GM19324 (cell line): Measurements from ENCODE around the gene TNS3.

Experiments used
- ATAC-seq: cut with Tn5 transposase; IDR thresholded peaks from one replicate; pipeline ENCODE4 v1.9.1; 2021; ENCODE audit warnings: mild to moderate bottlenecking, moderate library complexity; ENCODE audit not compliant: unreplicated experiment, low FRiP score

TNS3 gene

DNA sequence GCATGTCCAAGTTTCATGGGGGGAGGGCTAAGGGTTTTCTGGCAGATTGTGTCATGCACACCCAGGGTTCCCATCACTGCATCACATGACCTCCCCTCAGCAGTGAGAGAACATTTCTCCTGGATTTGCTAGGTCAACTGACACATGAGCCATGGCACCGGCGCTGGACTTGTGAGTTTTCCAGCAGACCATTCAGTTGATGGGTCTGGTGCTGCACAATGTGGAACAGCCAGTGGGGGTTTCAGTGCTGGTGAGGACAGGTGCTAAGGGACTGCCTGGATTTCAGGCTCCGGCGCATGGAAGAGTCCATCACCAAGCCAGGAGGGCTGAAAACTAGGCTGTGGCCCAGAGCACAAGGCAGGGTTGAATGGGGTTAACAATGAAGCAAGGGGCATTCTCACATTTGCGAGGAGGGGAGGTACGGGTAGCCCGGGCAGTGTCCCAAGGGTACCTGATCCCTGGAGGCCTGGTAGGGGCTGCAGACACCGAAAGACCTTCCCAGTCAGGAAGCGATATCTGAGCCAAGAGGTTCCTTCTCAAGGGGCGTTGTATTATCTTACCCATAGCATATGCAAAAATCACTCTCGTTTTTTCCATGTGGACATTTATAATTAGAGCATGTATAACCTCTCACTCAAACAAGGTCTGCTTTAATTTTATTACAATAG lies 203.0 kb downstream of the TNS3 start:
- ATAC-seq: no peak

DNA sequence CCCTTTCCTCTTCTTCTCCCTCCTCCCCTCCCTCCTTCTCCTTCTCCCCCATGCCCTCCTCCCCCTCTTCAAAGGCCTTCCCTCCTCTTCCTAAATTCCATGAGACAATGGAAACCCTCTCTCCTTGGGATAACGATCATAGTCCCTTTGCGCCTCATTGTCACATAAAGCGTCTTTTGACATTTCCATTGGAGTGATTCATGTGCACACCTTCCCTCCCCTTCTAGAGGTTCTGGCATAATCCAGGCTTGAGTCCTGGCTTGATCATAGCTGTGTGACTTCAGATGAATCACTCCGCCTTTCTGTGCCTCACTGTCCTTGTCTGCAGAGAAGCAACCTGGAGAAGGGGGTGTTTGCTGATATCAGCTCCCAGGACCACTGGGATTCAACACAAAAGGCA lies 204.2 kb downstream of the TNS3 start:
- ATAC-seq: no peak

DNA sequence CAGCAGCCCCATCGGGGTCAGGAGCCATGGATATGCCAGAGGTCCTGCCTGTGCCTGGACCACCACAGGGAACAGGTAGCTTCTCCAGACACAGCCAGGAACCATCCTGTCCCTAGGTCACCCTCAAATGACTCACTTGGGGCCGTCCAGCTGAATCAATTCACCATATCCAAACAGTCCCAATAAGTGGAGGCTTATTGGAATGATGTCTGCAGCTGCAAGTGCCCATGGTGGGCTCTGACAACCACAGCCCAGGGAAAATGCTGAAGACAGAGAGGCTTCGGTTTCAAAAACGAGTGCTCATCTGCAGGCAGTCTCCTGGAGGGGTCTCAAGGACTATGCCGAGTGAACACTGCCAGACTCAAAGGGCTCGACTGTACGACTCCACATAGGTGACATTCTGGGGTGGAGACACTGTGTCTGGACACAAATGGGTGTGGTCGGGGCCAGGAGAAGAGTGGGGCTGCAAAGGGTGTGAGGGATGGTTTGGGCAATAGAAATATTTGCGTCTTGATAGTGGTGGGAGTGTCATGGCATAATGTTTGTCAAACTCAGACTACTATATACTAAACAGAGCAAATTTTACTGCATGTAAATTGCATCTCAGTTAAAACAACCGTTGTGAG lies 204.8 kb downstream of the TNS3 start:
- no peak for ATAC-seq

DNA sequence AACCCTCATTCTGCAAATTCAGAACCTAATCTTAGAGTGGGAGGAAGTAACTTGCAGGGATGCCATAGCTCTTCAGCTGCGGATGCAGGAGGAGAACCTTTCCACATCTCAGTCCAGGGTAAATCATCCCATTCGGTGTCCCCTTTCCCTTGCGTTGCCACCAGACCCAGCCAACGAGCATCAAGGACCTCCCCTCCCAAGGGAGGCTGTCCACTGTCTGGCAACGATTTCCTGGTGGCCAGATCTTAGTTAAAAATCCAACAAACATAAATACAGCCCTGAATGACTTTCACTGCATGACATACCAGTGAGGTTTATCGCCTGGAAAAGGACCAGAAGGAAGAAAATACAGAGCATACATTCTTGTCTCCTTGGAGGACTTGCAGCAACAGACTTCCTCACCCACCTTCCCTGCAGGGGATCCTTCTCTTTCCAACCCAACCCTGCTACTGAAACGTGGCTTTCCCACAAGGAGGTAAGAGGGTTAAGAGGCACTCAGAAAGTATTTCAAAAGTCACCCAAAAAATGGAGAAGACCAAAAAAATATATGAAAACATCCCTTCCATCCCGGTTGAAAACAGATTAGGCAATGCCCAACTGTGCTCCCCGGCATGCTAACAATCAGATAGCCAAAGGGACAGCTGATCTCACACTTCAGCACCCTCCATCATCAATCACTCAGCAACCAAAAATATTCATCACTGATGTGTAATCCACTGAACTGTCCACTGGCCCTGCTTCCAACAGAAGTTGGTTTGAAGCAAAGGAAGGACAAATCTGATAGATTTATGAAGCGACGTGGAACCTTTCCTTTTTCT lies 206.6 kb downstream of the TNS3 start:
- ATAC-seq: no peak

DNA sequence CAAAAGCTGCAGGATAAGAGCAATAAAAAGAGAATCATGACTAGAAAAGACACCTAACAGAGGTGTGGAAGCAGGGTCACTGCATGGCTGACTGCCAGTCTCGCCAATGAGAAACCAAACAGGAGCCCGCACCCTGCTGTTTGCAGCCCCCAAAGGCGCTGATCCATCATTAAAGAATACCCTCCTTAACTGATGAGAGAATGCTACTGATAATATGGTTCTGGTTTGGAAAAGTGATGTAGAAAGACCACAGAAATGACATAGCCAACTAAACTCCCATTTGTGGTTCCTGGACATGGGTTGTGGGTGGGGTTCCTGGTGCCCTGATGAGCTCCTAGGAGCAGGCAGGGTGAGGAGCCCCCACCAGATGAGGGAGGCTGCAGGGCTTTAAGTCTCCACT lies 207.4 kb downstream of the TNS3 start:
- ATAC-seq: no peak

DNA sequence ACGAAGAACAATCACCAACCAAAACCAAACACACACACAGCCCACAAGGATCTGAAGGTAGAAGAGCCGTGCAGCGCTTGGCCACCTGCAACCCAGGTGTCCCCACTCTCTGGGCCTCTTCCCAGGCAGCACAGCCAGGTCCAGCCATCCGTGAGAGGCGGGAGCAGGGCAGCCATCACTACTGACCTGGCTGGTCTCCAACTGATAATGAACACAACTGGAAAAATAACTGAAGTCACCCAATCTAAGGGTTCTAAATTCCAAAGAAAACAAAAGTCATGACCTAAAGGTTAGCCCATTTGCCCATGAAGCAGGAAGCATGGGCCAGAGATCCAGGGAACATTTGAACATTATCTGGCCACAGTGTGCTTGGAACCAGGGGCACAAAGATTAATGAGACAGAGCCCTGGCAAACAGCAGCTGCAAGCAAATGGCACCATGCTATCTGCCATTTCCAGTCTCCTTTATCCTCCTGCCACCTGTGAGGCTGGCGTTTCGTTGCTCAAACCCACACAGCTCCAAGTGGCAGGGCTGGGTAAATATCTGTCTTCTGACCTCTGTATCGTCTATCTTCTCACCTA lies 207.9 kb downstream of the TNS3 start:
- no peak for ATAC-seq

DNA sequence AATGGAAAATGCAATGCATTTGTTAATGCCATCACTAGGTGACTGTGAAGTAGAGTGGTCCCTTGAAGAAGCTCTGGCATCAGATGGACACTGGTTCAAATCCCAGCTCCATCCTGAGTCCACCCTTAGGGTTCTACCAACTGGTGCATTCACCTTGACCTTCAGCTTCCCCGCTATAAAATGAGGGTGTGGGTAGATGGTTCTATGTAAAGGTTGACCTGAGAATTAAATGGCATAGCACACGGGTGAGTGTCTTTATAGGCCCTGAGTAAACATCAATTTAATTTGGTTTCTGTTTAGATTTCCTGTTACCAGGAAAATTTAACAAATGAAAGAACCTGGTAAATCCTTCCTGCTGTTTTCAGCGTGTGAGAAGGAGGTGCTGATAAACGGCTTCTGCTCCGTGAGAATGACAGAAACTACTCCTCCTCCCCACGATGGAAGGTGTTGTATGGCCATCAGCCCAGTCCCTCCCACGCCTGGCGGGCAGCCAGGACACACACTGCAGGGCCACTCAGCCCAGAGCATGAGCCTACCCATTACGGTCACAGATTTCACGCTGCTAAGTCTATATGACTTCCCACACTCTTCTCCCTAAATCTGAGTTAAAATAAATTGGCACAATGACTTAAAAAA lies 210.1 kb downstream of the TNS3 start:
- no peak for ATAC-seq

DNA sequence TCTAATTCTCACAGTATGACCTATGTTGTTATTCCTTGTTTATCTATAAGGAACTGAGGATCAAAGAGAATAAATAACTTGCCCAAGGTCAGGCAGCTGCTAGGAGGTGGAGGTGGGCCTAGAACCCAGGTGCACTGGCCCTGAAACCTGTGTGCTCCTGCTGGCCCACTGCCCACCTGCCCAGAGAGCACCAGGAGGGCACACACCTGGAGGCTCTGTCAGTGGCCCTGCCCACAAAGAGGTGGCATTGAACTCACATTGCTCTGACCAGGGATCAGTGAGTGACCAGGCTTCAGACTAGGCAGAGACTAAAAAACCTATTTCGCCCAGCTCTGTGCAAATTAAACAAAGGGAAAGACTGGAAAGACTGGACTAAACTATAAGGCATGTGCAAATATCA lies 210.6 kb downstream of the TNS3 start:
- no peak for ATAC-seq

DNA sequence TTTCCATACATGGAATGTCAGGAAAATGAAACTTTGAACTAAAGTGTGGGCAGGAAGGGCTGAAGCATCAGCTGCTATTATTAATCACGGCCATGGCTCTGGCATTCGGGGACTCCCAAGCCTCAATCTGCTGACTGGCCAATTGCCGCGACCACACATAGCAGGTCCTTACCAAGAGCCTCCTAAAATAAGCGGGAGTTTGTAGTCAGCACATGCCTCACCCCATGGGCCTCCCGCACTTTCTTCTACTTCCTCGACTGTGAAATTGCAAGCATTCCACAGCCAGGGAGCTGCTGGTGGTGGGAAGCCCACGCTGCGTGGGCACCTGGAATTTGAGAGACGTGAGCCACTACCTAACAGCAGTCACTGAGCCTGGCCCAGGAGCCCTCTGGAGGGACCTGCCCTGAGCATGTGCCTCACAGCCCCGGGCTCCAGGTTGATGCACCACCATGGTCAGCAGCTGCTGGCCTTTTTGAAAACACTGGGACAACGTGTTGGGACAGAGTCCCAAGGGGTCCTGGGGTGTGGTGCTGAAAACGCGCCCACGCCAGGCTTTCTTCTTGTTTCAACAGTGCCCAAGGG lies 211.4 kb downstream of the TNS3 start:
- ATAC-seq: no peak

DNA sequence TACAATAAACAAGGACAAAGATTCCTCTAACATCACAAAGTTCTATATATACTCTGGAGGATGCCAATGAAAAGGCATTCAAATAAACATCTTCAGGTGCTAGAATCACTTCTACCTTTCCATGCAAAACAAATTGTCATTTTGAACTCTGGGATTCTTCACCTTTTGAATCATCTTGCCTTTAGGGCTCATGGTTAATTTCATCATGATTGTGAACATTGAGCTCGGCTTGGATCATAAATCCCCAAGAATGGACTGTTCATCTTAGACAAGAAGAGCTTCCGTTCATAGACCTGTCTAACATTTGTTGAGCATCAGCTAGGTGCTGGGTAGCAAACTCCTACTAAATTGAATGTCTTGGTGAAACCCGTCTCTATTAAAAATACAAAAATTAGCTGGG lies 212.2 kb downstream of the TNS3 start:
- ATAC-seq: no peak

DNA sequence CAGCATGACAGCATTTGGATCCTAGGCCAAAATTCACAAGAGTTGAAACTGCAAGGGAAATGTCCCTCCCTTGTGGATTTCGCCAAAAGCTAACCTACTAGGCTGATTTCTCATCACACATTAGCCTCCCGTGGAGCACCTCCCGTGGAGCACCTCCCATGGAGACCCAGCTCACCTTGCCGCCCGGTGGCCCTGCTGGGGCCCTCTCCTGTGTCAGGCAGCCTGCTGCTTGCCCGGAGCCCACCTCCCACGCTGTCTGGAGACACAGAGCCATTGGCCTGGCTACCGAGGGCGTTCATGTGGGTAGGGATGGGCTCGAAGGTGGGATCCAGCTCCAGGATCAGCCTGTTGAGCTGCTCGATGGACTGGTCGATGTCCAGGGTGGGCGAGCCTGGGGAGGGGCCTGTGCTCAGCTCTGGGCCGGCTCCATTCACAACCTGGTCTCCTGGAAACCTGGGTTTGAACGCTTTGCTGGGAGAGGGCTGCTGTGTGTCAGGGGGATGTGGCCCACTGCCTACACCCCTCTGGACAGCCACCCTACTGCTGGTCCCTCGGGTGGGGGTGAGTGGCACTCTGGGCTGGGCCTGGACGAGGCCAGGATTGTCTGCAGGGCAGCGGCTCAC lies 213.6 kb downstream of the TNS3 start:
- ATAC-seq: no peak

DNA sequence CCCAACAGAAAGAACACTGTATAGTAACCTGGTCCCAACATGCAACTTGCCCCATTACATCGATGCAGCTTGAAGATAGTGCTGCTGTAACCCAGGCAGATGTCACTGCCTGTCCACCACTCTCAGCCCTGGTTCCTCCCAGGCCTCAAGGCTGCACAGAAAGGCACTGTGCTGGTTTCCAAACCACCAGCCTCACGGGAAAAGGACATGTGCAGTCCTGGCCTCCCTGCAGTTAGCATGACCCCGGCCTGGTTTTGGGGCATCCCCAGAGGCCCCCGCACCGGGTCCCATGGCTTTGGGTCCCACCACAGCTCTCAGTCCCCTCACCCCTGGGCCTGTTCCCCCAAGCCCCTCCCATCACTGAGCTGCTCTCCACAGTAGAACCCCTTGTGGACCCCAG lies 214.5 kb downstream of the TNS3 start:
- ATAC-seq: no peak

DNA sequence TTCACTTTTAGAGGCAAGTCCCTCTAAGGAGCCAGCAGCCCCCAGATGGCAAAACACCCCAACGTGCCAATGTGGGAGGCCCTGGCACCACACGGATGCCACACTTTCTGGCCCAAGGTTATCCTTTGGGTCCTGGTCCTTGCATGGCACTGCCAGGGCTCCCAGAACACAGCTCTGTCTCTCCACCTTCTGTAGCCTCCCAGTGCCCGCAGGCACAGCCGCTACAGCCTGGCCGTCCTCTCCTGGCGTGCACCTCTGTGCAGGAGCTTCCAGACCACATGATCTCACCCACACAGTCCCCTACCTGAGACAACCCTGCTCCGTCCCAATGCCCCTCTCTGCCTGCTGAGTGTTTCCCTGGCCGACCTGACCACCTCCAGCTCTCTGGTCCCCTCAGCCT lies 215.0 kb downstream of the TNS3 start:
- ATAC-seq: no peak

DNA sequence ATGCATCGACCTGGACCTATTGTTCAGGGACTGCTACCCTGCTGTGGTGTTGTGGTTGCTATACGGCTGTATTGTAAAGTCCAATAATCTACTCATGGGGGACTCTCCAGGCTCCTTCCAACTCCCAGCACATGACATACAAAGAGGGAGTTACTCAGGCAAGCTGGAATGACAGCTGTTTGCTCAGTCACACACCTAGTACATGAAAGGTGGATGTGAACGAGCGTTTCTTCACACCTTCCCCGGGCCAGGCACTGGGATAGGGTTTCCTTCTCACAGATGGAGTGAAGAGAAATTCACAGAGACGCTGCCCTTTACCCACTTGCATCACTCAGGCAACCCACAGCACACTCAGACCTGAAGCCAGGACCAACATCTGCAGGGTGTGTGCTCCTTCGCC lies 215.7 kb downstream of the TNS3 start:
- no peak for ATAC-seq

DNA sequence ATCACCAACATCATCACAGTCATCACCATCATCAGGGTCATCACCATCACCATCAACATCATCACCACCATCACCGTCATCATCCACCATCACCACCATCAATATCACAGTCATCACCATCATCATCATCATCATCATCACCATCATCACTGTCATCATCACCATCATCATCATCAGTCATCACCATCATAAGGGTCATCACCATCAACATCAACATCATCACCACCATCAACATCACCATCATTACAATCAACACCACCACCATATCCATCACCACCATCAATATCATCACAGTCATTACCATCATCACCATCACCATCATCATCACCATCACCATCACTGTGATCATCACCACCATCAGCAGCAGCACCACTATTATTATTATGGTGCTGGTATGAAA lies 218.9 kb downstream of the TNS3 start:
- no peak for ATAC-seq

DNA sequence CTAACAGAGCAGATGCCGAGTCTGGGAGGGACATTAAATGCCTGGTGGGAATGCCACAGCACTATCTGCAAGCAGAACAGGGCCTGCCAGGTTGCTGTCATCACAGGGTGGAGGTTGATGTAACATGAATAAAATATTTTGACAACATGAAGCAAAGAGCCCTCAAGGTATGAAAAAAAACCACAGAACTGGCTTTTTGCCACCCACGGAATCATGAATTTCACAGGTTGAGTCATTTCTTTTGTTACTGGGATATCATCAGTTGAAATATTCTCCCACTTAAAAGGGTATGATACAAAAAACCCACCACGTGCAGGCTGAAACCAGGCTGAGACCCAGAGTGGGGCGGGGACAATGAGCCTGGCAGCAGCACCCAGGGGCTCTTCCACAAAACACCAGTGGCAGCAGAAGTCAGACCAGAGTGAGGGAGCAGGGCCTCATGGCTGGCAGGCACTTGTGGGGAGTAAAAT lies 220.1 kb downstream of the TNS3 start:
- ATAC-seq: no peak

DNA sequence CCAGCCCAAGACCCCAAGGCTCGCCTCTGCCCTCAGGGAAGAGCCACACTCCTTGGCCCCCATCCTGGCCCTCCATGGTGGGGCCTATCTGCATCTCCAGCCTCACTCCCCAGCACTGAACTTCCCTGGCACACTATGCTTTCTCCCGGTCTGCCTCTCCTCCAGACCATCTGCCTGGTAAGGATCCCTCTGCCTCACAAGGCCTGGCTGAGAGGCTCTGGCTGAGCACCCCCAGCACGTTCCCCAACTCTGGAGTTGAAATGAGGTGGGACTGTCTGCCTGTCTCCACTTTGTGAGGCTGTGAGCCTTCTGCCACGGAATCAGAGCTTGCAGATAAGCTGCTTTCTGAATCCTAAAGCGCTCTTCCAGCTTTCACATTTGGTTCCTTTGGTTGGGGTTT lies 220.7 kb downstream of the TNS3 start:
- ATAC-seq: no peak

DNA sequence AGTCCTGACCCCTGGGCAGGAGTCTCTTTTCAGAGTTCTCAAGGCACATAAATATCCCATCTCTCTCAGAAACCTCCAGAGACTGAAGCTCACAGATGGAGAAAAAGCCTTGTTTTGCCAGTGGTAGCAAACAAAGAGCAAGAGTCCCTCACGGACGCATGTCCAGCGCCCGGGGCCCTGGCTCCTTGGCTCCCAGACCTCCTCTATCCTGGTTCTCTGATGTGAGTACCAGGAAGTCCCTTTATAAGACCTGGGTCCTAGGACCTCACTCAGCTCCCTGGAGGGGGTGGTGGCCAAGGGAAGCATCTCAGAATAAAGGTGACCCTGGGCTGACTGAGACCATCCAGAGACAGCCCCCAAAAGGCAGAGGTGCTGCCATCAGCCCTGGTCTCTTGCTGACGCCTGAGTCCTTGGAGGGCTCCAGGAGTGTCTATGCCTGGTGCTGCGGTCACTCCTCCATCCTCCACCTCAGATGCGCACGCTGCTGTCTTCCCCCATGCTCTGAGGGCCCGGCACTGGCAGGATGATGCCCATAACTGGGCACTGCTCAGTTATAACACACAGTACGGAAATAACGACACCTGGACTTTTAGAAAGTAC lies 221.5 kb downstream of the TNS3 start:
- ATAC-seq: no peak

DNA sequence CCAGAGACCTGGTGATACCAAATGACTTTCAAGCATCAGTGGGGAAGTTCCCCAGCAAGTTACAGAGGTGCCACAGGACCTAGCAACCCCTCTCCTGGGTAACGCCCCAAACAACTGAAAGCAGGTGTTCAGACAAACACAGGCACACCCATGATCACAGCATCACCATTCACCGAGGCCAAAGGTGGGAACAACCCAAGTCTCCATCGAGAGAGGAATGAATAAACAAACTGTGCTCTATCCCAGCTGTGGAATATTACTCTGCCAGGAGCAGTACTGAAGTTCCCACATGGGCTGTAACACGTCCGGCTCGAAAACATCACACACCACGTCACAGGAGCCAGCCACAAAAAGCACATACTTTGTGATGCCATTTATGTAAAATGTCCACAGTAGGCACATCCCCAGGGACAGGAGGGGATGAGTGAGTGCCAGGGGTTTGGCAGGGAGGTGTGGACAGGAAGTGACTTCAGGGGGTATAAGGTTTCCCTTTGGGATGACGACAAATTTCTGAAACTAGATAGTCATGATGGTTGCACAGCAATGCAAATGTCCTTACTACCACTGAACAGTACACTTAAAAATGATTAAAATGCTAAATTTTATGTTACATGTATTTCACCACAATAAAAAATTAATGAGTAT lies 222.8 kb downstream of the TNS3 start:
- no peak for ATAC-seq
